GM19043 (cell line): ENCODE measurements around the gene UTS2B.
A peak's percentile ranks its signal among the peaks of the same experiment; 100 is the strongest.

Experiments used
- ATAC-seq: cut with Tn5 transposase; IDR thresholded peaks from one replicate; pipeline ENCODE4 v1.9.1; 2021; ENCODE audit warnings: low read depth; ENCODE audit not compliant: unreplicated experiment

UTS2B gene

DNA sequence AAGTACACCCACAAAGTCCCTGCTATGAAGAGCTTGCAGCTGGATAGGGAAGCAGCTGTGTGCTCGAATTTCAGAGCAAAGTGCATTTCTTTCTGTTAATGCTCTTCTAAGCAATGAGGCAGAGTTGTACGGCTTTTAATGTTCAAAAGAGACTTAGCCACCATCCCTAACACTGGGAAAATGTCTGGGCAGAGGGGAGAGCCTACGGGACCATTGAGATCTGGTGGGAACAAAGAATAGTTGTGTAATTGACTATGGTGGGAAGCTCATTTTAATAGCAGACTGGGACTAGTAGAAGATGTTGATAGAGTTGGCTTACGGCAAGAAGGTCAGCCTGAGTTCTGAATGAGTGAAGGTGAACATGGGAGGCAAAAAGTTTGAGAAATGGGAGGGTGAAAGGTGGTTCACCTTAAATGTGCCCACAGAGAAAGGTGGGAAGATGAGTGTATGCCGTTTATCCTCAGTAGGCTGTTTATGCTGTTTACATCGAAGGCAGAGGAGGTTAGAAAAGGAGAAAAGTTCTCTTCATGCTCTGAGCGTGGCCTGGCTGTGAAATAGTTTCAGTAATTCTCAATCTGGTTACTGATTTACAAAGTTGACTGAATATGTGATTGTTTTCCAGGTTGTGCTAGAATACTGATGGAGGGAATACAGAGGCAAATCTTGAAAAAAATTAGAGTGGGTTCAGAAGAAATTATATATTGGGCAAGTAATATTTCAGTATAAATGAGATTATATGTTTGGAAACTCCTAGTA lies 22.9 kb upstream of the UTS2B start:
- no peak for ATAC-seq

DNA sequence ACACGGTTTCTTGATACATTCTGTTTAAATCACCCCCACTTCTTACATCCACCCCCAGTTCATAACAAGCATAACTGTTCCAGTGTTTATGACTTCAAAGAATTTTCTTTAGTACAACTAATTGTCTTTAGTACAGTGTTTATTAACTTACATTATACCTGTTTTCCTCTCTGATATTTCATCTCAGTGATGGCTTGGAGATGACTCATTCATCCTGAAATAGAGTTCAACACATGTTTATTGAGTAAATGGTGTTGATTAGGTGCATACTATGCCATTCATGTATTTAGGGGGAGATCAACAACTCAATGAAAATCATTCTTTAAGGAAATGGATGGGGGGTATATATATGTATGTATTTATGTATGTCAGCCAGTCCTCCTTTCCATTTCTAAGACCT lies 21.7 kb upstream of the UTS2B start:
- ATAC-seq: no peak

DNA sequence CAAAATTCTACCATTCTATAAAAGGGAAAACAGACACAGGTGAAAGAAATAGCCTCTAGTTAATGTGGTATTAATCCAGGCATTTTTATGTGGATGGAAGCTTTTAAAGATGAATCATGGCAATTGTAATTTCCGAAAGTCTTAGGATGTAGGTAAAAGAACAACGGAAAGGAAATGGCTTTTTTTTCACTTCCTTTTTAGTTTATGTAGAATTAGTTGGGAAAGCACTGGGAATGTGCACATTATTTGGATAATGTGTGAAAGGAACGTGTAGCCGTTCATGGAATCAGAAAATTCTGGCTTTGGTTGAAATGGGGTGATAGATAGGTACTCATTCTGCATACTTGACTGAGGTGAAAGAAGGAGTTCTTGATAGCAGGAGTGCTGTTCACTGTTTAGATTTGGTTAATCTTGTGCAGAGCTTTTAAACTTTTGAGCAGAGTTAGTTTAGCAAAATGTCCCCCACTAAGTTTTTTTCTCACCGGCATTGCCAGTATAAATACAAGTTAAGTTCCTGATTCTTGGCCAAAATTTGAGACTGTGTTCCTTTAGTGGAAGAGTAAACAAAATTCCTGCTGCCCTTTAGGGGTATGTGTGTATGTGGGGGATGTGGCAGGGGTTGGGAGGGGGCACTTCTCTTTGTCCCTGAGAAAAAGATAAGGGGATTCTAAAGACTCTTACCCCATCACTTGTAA lies 20.2 kb upstream of the UTS2B start:
- ATAC-seq: no peak

DNA sequence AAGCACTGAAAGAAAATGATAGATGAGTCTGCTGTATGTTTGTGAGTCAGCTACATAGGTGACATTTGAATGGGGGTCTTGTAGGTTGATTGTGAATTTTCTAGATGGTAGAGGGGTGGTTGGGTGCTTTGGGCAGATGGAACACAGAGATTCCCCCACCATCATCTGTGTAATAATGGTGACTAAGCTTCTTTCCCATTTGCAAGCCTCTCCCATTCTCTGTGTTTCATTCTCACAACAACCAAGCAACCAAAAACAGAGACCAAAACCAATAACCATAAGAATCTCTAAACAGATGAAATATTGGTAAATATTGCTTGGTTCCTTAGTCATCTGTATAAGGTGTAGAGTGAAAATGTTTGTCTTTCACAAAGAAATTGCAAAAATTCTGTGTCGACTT lies 17.8 kb upstream of the UTS2B start:
- no peak for ATAC-seq

DNA sequence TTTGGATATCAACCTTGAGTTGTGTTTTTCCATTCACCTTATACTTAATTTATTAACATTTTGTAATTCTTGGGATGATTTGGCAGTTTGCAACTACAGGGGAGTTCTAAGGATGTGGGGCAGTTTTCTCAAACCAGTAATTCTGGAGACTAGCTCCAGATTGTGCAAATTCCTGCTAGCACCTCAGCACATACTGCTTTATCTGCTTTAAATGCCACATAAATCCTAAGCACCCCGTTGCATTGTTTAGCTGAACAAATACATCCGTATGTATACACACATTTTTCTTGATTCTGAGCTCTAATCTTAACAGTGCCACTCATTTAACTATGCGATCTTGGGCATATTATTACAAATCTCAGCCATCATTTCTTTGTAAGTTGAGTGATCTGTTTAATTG lies 16.9 kb upstream of the UTS2B start:
- no peak for ATAC-seq

DNA sequence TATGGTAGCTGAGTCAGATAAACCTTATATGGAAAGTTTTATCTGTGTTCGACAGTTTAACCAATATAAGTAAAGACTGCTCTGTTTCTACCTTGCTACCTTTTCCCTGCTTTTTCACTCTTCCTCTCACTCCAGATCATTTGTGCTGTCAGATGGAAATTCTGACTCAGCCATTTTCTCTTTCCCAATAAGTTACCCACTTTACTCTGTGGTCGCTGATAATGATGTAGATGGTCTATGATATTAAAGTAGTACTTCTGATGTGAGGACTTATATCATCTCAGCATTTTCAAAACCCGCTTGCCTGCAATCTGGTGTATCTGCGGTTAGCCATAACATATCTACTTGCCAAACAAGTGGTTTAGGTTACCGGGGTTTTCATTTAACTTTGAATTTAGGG lies 15.0 kb upstream of the UTS2B start:
- ATAC-seq: no peak

DNA sequence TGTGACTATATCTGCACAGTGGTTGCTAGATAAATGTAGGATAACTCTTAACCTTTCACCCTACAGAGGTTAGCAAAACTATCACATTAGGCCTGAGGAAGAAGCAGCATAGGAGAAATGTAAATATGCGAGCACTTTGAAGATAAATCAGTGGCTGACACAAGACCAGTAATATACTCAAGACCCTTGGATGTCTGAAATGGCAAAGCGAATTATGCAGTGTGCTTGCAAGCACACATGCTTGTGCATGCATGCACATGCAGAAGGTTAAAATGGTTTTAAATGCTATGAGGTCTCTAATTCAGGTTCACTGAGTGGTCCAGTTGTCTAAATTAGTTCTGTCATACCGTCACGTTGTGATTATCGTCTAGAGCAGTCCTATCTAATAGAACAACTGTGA lies 13.6 kb upstream of the UTS2B start:
- ATAC-seq: no peak

DNA sequence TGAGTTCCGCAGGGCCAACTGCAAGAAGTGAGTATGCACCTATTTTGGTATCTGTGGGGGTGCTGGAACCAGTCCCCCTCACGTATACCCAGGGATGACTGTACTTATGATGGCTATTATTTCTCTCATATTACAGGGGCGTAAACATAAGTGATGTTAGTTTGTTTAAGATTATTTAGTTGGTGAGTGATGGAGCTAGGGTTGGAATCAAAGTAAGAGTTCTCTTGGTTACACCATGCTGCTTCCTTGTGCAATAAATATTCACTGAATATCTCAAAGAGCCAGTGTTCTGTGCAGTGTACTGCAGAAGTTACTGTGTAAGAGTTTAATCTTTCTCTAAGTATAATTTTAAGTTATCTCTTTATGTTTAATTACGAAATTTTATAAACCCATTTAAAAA lies 12.8 kb upstream of the UTS2B start:
- ATAC-seq: no peak

DNA sequence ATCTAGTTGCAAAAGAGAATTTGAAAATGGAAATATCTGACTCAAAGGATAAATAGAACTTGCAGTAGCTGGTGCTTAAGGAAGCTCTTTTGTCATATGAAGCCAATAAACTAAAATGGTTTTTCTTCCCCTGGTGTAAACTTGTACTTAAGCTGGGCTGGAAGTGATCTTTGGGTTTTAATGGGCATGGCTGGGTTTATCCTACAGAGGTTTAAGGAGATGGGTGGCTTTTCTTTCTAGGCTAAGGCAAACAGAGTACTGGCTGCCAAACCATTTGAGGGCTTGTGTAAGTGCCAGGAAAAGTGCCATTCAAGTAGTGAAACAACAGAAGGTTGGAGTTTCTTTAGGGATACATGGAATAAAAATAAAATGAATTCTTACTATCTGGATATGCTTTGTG lies 12.1 kb upstream of the UTS2B start:
- no peak for ATAC-seq

DNA sequence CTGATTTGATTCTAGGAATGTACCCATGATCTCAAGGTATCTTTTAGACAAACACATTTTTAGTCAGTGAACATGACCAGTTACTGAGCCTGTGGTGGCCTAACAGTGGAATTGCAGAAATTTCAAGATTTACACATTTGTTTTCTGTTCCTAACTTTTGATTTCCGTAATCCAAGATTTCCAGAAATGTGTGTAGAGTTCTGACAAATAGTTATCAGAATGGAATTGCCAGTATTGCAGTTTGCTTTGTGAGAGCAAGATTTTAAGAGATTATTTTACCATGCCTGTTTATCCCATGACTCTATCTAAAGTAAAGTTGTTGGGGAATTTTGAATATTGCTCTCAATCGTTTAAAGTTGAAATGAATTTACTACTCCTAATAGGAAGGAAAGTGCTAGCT lies 11.7 kb upstream of the UTS2B start:
- ATAC-seq: no peak

DNA sequence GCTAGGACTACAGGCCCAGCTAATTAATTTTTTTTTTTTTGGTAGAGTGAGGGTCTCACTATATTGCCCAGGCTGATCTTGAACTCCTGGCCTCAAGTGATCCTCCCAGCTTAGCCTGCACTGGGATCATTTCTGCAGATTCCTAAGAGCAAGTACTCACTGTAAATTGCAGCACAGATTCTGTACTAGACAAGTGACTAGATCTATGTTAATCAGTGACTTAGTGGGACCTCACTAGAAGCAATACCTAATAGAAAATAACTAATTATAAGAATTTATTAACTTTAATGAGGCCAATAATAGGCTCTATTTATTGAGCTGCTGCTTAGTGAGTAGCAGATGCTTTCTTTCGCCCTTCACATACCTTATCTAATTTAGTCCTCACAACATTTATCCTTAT lies 10.6 kb upstream of the UTS2B start:
- peak; percentile 45 for ATAC-seq

DNA sequence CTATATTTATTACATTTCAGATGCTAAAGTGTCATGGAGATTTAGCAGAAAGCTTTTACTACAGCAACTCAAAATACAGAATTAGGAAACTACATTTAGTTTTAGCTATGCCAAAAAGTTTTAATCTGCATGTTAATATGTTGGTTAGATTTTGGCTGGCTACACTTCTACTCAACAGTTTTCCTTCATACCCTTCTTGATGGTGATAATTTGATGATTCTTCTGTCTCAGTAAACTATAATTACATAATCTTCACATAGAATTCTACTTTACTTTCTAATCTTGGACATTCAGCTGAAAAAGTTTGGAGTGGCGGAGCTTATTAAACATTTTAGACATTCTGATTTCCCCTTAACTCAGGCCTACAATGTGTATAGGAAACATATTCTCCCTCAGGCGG lies 10.0 kb upstream of the UTS2B start:
- ATAC-seq: no peak

DNA sequence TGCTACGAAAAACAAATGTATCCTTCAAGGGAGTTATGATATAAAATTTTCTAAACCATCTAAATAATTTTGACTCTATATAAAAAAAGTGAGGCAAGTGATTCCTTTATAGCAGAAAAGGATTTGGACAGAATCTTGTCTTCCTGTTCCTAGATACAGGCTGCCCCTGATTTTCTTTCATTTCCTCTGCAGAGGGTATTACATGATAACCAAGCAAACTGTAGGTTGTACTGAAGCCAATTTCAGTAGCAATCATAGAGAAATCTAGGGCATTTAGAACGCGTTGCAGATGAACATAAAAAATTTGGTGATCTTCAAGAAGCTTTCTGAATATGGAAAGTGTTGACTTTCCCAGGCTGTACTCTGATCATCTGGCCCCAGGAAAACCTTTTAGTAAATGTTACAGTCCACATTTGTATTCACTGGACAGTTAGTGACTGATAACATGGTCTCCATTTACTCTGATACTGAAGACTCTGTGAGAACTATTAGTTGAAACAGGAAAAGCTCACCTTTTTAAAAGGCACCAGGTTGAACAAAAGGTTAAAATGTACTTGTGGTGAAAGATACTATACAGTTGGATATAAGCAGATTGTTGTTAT lies 9.1 kb upstream of the UTS2B start:
- no peak for ATAC-seq

DNA sequence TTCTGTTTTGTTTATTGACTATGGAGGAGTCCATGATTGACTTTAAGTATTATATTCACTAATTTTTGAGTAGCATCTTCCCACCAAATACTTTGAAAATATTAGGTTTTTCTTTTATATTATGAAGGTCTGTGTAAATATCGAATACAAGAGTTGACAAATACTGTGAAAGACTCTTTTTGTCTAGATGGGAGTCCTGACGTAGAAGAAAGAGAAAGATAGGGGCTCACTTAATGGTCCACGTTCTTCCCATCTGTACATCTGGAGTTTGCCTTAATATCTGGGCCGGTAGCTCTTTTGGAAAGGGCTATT lies 7.8 kb upstream of the UTS2B start:
- ATAC-seq: no peak

DNA sequence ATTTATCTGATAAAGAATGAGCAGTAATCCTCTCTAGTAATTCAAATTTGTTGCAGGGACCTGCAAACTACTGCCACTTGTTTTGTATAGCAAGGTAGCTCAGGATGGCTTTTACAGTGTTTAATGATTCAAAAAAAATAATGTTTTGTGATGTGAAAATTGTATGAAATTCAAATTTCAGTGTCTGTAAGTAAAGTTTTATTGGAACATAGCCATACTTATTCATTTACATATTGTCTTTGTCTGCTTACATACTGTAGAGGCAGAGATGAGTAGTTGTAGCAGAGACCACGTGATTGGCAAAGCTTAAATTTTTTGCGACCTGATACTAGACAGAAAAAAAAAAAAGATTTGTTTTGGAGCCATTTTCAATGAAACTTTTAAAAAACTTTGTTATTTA lies 6.5 kb upstream of the UTS2B start:
- no peak for ATAC-seq

DNA sequence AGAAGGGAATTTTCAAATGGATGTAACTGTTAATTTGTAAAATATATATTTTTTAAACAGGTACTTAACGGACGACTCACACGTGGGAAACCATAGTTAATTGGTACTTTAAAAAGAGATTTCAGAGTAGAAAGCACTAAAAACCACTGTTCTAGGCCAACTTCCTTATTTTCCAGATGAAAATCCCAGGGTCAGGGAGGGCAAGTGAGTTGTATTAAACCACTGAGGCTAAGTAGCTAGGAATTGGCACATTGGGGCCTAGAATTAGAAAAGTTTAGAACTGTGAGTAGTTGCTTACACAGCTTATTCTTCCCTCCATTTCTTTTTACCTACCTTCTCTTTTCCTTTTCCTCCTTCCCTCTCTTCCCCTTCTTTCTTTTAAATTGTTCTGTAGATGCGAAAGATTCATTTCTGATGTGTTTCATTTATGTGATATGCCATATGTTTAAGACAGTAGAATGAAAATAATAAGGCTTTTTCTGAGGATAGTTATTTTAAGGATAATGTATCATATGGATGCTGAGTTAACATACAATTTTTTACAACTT lies 4.1 kb upstream of the UTS2B start:
- no peak for ATAC-seq

DNA sequence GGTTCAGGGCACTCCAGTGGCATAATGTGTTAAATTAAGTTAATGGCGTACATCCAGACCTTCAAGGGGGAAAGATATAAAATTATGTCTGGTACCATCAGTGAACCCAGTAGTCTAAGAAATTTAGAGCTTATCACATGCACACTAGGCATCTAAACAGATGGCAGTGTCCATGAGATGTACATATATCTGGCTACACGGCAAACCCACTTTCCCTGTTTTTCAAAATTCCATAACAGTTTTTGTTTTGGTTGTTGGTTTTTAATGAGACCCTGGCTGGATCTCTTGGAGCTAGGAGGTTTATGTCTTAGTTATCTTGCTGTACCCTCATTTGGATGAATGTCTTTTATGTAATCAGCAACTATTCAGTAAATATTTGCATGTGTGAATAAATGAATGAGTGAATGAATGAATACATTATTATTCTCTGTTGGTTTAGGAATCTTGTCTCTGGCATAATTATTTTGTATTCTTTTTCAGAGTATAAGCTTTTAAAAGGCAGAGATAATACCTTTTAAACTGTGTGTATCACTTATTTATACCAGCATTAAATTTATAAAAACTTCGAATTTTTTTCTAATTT lies 3.1 kb upstream of the UTS2B start:
- no peak for ATAC-seq

DNA sequence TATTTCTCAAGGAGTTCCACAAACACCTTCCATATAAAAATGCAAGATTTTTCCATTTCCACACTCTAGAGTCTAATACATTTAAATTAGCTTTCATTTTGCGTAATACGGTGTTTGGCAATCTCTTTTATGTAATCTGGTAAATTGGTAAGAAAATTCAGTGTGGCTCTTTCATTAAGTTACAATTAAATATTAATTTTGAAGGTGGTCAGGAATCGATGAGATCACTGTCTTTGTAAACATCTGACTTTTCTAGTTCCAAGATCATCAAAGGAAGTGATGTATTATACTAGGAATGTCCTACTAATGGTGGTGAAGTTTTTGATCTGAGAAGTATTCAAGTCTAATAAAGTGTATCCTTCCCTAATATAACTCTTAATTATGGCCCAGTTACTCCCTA lies 1.1 kb upstream of the UTS2B start:
- ATAC-seq: no peak

DNA sequence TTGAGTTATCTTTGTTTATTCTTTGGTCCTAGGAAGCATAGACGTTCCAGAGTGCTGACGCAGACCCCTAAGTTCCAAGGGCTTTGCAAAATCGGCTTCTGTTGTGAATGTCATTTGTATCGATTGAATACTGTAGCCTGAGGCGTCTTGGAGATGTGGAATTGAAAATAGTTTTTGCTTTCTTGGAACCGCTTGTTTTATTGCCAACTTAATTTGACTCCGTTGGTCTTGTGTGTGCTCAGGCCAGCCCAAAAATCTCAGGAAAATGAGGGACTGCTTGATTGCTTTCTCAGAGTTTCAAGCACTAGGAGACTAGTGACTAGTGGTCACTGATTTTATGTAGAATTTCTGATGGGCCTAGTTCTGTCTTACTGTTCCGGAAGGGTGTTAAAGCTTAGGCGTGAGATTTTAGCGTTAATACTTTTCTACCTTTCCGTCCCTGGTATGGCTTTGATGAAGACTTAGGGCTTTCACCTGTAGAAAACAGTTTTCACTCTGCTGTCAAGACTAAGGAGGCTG lies 263 bp upstream of the UTS2B start:
- ATAC-seq: no peak

DNA sequence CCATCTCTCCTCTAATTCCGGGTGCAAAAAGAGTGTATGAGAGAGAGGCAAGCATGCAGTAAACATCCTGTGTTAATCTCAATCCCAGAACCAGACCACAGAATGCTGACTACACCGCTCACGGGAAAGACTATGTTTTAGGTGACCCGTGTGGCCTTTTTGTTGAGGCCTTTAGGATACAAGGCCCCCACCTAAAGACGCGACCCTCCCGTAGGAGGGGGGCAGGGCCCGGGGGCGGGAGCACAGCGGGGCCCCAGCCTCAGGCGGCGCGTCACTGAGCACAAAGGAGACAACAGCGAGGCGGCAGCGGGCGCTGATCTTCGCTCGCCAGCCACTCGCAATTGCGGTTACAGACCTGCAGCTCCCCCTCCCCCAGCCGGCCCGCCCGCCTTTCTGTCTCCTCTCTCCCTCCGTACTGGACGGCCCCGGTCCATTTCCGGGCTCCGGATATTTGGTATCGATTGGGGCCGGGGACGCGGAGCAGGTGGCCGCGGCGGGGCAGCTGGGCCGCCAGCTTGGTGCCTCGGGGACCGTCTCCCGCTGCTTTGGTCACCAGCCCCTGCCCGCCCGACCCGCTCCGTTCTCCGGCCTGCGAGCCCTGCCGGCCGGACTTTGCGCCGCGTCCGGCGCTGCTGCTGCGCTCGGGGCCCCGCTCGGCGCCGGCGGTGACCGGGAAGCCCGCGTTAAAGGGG lies 1.2 kb downstream of the UTS2B start, which contains the start of gene CCDC50:
TSS of gene CCDC50 (plus strand) at position 433 of the 692 bp plus-strand sequence. CDS start 281 bp downstream, outside the sequence.
- ATAC-seq: peak; percentile 70
